ENCODE measurements around the gene FOXD4L1. TPM values are rescaled to one million over a fixed set of nuclear protein-coding genes. Genes with fewer than 3 reads are reported as not detected.
"Not testable (repeated sequence)": the region's sequence is repeated elsewhere in the genome, so short reads cannot be mapped to it uniquely, and the experiment has no call there.

Gene FOXD4L1
- total RNA-seq = under 1 TPM in 1 of 2 donors, not detected in 1; 0.21 TPM

DNA sequence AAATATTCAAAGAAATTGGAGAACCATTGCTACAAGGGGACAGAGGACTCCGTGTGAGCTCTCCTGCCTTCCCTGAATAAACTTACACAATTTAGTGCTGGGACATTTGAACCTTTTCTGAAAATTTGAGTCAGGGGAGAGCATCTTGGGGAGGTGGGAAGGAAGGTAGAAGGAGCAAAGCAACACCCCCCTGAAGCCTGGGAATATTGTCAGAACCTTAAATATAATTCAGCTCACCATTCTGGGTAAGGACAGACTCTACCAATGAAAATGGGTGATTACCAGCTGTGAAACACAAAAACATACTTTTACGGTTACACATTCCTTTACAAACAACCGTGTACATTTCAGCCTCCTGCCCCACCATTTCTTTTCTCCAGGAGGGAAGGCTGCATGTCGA, at the start of gene FOXD4L1:
TSS of gene FOXD4L1 (plus strand) at position 301 of the 400 bp plus-strand sequence. CDS start 592 bp downstream, outside the sequence.
- H3K4me1 ChIP-seq (ENCODE audit: control insufficient read depth in 1 of 2, low read depth in 2 of 2) = peaks cover 7 to 11% of the 10 kb centered on the region in 2 donors
- H3K27me3 ChIP-seq (replicated peaks; ENCODE audit: insufficient read depth); H3K27ac ChIP-seq; H3K4me3 ChIP-seq; H3K36me3 ChIP-seq; DNase-seq (ENCODE audit: low spot score); H3K9me3 ChIP-seq; ATAC-seq (ENCODE audit: insufficient number of reproducible peaks, low FRiP score, low read depth): not testable (repeated sequence)

DNA sequence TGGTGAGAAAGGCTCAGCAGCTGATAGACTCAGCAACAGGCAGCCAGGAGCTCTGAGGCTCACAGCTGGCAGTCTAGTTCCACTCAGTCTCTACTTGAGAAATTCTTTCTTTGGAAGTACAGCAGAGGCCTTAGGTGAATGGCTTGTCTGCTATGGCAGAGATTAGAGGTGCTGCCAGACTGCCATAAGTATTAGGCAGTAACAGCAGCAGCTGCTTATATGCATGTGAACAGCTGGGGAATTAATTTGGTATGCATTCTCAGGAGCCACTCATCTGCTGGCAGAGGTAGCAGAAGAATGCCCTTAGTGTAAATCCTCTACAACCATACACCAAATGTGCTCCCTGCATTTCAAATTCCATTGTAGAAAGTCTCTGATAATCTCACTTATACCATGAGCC, 32.7 kb upstream of the FOXD4L1 start:
- H3K27me3 ChIP-seq (replicated peaks; ENCODE audit: insufficient read depth); H3K9me3 ChIP-seq; ATAC-seq (ENCODE audit: insufficient number of reproducible peaks, low FRiP score, low read depth): not testable (repeated sequence)

DNA sequence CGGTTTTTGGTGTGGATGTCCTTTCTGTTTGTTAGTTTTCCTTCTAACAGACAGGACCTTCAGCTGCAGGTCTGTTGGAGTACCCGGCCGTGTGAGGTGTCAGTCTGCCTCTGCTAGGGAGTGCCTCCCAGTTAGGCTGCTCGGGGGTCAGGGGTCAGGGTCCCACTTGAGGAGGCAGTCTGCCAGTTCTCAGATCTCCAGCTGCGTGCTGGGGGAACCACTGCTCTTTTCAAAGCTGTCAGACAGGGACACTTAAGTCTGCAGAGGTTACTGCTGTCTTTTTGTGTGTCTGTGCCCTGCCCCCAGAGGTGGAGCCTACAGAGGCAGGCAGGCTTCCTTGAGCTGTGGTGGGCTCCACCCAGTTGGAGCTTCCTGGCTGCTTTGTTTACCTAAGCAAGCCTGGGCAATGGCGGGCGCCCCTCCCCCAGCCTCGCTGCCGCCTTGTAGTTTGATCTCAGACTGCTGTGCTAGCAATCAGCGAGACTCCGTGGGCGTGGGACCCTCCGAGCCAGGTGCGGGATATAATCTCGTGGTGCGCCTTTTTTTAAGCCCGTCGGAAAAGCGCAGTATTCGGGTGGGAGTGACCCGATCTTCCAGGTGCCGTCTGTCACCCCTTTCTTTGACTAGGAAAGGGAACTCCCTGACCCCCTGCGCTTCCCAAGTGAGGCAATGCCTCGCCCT, 21.6 kb upstream of the FOXD4L1 start:
- not testable (repeated sequence) for ATAC-seq (ENCODE audit: insufficient number of reproducible peaks, low FRiP score, low read depth); H3K27me3 ChIP-seq (replicated peaks; ENCODE audit: insufficient read depth)

More for the DNA sequence above, 32.7 kb upstream of the FOXD4L1 start:
- H3K4me3 ChIP-seq; H3K4me1 ChIP-seq (ENCODE audit: control insufficient read depth in 1 of 2, low read depth in 2 of 2); H3K27ac ChIP-seq; H3K36me3 ChIP-seq; DNase-seq (ENCODE audit: low spot score): not testable (repeated sequence)

DNA sequence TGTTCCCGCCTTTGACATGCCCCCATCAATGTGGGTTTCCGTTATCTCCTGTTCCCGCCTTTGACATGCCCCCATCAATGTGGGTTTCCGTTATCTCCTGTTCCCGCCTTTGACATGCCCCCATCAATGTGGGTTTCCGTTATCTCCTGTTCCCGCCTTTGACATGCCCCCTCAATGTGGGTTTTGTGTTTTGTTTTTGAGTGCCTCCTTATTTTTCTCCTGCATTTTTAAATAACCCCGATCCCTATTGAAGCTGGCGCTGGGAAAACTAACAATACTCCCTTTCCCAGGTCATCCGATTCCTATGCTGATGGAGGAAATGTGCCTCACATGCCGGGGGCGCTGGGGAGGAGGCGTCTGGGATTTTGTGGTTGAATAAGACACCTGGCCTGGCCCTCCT, 1.9 kb upstream of the FOXD4L1 start:
- H3K27me3 ChIP-seq (replicated peaks; ENCODE audit: insufficient read depth); H3K4me3 ChIP-seq; H3K9me3 ChIP-seq: not testable (repeated sequence)

More for the DNA sequence above, 21.6 kb upstream of the FOXD4L1 start:
- DNase-seq (ENCODE audit: low spot score); H3K27ac ChIP-seq; H3K36me3 ChIP-seq; H3K4me3 ChIP-seq; H3K4me1 ChIP-seq (ENCODE audit: control insufficient read depth in 1 of 2, low read depth in 2 of 2); H3K9me3 ChIP-seq: not testable (repeated sequence)

DNA sequence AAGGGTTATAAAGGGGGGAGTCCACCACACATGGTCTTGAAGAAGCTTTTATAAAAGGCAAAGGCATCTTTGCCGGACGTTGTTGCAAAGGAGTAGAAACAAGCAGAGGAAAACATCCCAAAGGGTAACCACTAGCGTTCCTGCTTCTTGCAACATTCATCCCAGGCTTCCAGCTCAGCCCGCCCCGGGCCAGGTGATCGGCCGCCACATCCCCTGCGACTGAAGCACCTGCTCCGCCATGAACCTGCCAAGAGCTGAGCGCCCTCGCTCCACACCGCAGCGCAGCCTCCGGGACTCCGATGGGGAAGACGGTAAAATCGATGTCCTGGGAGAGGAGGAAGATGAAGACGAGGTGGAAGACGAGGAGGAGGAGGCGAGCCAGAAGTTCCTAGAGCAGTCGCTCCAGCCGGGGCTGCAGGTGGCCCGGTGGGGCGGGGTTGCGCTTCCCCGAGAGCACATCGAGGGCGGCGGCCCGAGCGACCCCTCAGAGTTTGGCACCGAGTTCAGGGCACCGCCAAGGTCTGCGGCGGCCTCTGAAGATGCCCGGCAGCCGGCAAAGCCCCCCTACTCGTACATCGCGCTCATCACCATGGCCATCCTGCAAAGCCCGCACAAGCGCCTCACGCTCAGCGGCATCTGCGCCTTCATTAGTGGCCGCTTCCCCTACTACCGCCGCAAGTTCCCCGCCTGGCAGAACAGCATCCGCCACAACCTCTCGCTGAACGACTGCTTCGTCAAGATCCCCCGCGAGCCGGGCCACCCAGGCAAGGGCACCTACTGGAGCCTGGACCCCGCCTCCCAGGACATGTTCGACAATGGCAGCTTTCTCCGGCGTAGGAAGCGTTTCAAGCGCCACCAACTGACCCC, 787 bp downstream of the FOXD4L1 start:
- H3K36me3 ChIP-seq; H3K27me3 ChIP-seq (replicated peaks; ENCODE audit: insufficient read depth); H3K4me3 ChIP-seq; H3K27ac ChIP-seq; H3K9me3 ChIP-seq; ATAC-seq (ENCODE audit: insufficient number of reproducible peaks, low FRiP score, low read depth); DNase-seq (ENCODE audit: low spot score): not testable (repeated sequence)
- peaks cover 13 to 19% of the 10 kb centered on the region in 2 donors for H3K4me1 ChIP-seq (ENCODE audit: control insufficient read depth in 1 of 2, low read depth in 2 of 2)

More for the DNA sequence above, 1.9 kb upstream of the FOXD4L1 start:
- not testable (repeated sequence) for DNase-seq (ENCODE audit: low spot score); H3K27ac ChIP-seq; H3K4me1 ChIP-seq (ENCODE audit: control insufficient read depth in 1 of 2, low read depth in 2 of 2); H3K36me3 ChIP-seq; ATAC-seq (ENCODE audit: insufficient number of reproducible peaks, low FRiP score, low read depth)

DNA sequence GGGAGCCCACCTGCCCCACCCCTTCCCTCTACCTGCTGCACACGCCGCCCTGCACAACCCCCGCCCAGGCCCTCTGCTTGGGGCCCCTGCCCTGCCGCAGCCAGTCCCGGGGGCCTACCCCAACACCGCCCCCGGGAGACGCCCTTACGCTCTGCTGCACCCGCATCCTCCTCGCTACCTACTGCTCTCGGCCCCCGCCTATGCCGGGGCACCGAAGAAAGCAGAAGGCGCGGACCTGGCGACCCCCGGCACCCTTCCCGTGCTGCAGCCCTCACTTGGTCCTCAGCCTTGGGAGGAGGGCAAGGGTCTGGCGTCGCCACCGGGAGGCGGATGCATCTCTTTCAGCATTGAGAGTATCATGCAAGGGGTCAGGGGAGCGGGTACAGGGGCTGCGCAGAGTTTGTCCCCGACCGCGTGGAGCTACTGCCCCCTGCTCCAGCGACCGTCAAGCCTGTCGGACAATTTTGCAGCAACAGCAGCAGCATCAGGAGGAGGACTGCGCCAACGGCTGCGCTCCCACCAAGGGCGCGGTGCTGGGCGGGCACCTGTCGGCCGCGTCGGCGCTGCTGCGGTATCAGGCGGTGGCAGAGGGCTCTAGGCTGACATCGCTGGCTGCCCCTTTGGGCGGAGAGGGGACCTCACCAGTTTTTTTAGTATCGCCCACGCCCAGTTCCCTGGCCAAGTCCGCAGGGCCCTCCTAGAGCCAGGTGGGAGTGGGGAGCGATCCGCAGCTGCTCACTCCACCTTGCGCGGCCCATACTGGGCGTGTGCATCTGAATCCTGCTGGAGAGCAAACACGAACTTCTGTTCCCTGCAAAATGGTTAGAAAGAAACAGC, 1.6 kb downstream of the FOXD4L1 start:
- H3K4me1 ChIP-seq (ENCODE audit: control insufficient read depth in 1 of 2, low read depth in 2 of 2) = peaks cover 13 to 19% of the 10 kb centered on the region in 2 donors
- not testable (repeated sequence) for DNase-seq (ENCODE audit: low spot score); H3K4me3 ChIP-seq; H3K27me3 ChIP-seq (replicated peaks; ENCODE audit: insufficient read depth); ATAC-seq (ENCODE audit: insufficient number of reproducible peaks, low FRiP score, low read depth); H3K27ac ChIP-seq; H3K36me3 ChIP-seq; H3K9me3 ChIP-seq

DNA sequence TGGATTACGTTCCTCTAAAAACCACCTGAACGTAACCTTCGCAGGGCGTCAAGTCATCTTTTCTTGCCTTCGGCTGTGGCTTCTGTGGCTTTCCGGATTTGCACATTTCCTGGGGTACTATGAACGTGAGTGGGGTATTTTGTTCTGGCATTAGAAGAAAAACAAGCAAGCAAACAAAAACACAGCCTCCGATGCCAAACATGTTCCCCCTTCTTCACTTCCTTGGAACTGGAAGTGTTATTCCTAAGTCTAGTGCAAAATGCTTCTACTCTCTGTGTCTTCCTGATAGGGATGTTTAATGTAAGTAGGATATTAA, 2.2 kb downstream of the FOXD4L1 start:
- H3K27ac ChIP-seq; H3K36me3 ChIP-seq; H3K27me3 ChIP-seq (replicated peaks; ENCODE audit: insufficient read depth); H3K4me3 ChIP-seq; ATAC-seq (ENCODE audit: insufficient number of reproducible peaks, low FRiP score, low read depth); H3K9me3 ChIP-seq; DNase-seq (ENCODE audit: low spot score): not testable (repeated sequence)
- peaks cover 13 to 19% of the 10 kb centered on the region in 2 donors for H3K4me1 ChIP-seq (ENCODE audit: control insufficient read depth in 1 of 2, low read depth in 2 of 2)

DNA sequence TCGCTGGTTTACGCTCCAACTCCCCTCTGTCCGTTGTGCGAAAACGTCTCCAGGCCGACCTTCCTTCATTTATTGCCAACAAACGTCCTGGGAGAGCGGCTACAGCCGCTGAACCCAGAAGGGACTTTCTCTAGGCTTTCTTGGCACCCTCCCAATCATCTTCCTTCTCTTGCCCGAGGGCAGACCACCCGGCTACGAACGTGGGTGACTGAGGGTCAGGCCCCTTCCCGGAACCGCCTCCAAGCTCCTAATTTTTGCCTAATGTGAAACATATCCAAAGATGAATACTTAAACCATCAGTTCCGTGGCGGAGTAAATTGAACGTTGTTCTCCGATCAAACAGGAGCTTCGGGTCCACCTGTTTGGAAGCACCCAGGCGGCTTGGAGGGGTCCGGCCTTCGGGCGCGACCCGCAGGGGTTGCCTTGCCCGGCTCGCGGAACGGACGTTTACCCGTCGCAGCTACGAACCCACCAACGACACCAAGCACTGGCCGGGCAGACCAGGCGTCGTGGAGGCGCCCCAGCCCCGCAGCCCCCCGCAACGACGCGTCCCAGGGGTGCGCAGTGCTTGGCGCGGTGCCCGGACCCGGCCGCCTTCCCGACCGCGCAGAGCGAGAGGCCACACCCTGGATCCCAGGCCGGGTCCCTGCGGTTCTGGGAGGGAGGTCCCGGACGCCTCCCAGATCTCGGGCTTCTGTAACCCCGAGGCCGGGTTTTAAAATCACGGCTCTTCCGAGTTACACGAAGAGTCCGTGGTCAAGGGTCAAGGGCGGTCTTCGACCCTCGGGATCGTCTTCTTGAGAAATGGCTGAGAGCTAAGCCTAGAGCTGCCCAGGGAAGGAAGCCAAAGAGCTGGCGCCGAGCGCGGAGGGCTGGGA, 4.0 kb downstream of the FOXD4L1 start:
- H3K36me3 ChIP-seq; DNase-seq (ENCODE audit: low spot score); ATAC-seq (ENCODE audit: insufficient number of reproducible peaks, low FRiP score, low read depth); H3K9me3 ChIP-seq; H3K27me3 ChIP-seq (replicated peaks; ENCODE audit: insufficient read depth); H3K27ac ChIP-seq: not testable (repeated sequence)
- peaks cover 13 to 19% of the 10 kb centered on the region in 2 donors for H3K4me1 ChIP-seq (ENCODE audit: control insufficient read depth in 1 of 2, low read depth in 2 of 2)
- H3K4me3 ChIP-seq = peak overlapping the region; percentile 76

DNA sequence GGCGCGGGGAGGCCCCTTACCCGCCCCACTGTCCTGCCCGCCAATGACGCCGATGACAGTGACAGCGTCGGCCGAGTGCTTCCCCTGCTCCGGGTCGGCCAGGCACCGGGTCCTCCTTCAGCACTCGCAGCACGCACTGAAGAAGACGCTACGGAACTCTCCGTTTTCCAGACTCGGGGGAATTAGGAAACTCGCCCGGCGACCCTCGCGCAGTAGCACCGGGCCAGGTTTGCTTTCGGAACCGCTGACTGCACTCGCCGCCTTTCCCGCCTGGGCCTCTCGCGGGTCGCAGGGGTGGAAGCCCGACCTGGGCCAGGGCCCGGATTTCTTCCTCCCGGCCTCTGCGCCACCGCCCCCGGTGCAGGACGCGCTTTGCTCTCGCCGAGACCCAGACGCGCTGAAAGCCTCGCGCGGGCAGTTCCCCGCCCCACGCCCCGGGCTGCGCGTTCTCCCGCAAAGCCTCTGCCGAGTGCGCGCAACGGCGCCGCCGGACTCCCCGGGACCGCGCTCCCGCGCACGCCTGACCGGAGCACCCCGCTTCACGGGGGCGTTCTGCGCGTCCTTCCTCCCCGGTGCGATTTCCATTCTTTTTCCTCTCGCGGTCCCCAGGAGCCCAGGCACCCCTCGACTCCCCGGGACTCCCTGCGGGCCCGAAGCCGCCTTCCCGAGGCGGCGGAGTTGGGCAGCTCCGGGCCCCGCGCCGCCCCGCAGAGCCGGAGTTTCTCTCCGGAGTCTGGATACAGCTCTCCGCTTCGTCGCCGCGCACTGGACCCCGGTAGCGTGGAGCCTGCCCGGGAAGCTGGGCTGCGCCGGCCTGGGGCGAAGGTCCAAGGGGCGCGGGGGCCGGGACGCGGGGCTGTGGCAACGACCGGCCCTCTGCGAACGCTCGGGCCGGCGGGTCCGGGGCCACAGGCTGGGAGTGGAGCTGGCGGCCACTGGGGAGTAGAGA, 4.9 kb downstream of the FOXD4L1 start:
- H3K36me3 ChIP-seq; DNase-seq (ENCODE audit: low spot score); H3K9me3 ChIP-seq; H3K27ac ChIP-seq; ATAC-seq (ENCODE audit: insufficient number of reproducible peaks, low FRiP score, low read depth); H3K27me3 ChIP-seq (replicated peaks; ENCODE audit: insufficient read depth): not testable (repeated sequence)
- peak overlapping the region; percentile 76 for H3K4me3 ChIP-seq
- H3K4me1 ChIP-seq (ENCODE audit: control insufficient read depth in 1 of 2, low read depth in 2 of 2) = peaks cover 13 to 19% of the 10 kb centered on the region in 2 donors

DNA sequence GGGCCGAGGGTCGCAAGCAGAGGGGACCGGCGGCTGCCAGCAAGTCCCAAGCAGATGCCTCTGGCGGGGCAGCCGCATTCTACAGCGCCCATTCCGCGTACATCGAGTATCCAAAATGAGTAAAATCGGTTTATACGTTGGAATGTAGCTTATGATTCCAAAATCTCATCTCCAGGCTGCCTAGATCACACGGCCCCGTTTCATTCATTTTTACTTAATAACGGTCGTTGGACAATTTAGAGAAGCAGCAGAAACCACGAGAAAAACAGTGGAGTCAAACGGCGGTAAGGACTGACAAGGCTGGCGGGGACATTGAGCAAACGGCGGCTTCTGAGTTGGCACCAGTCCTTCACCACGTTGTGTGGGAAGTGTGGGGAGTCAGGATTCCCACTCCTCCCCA, 5.6 kb downstream of the FOXD4L1 start:
- ATAC-seq (ENCODE audit: insufficient number of reproducible peaks, low FRiP score, low read depth); H3K9me3 ChIP-seq; H3K27ac ChIP-seq; DNase-seq (ENCODE audit: low spot score); H3K36me3 ChIP-seq; H3K27me3 ChIP-seq (replicated peaks; ENCODE audit: insufficient read depth): not testable (repeated sequence)
- Histone ChIP-seq H3K4me3 (peak overlapping the region; percentile 76), H3K4me1 (ENCODE audit: control insufficient read depth in 1 of 2, low read depth in 2 of 2) (peaks cover 13 to 19% of the 10 kb centered on the region in 2 donors)

Data from thoracic aorta (tissue), 2 donors.